Fibroblast of skin of left biceps (primary cell): Measurements from ENCODE around the gene TLX1.
"Not testable (repeated sequence)": the region's sequence is repeated elsewhere in the genome, so short reads cannot be mapped to it uniquely, and the experiment has no call there.

Experiments used
- DNase-seq, 2 experiments: peaks; one replicate each; pipeline ENCODE4 v3.0.0-alpha.2; 2013; ENCODE audit warnings: low read depth in 2 of 2

TLX1 gene

DNA sequence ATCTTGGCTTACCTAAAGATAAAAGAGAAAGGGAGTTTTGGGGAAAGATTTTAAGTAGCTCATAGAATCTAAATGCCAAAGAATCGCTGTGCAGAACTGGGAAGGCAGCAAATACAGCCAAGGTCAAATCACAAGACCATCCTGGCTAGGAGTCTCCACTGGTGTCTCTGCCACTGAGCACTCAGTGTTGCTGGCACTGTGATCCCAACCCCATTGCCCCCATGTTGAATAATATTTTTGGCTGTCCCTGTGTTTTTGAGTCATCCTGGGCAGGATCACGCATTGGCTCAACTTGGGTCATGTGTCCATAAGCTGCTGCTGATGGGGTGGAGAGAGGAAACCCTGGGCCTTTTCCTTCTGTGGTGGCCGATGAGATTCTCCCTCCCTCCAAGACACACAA, 21.2 kb downstream of the TLX1 start:
- DNase-seq: no peak

DNA sequence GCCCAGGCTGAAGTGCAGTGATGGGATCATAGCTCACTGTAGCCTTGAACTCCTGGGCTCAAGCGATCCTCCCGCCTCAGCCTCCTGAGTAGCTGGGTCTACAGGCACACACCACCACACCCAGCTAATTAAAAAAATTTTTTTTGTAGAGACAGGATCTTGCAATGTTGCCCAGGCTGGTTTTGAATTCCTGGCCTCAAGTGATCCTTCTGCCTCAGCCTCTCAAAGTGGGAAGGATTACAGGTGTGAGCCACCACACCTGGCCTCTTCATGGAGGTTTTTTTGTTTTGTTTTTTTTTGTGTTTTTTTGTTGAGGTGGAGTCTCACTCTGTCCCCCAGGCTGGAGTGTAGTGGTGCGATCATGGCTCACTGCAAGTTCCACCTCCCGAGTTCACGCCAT, 23.4 kb downstream of the TLX1 start:
- not testable (repeated sequence) for DNase-seq

DNA sequence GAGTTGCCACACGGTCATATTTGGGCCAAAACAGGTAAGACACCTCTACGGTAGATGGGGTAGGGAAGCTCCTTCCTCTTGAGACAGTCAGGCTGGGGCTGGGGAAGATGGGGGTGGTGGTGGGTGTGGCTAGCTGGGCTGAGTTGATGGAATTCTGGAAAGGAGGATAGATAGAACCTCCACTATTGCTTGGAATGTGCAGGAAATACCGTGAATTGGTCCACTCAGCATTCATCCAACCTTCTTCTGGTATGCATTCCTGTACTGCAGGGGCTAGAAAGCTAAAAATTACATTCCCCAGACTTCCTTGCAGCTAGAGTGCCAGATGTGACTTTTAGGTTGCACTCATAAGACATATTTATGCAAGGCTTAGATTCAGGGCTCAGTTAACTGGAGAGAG, 24.8 kb downstream of the TLX1 start:
- no peak for DNase-seq

DNA sequence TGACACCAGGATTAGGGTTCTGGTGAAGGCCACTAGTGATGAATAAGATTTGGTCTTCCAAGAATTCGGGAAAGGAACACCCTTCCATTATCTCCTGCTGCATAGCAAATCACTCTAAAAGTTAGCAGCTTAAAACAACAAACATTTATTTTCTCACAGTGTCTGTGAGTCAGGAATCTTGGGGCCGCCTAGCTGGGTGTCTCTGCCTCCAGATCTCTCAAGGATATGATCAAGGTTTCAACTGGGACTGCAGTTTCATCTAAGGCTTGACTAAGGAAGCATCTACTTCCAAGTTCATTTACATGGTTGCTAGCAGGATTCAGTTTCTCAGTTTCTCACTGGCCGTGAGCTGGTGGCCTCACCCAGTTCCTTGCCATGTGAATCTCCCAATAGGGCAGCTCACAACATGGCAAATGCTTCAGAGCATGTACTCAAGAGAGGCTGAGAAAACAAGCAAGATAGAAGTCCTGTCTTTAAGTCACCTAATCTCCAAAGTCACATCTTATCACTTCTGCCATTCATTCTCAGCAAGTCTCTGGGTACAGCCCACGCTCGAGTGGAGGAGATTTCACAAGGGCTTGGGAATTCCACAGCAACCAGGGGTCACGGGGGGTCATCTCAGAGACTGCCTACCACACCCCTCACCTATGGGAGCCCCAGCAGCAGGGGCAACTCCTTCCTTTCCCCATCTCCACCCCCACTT, 26.8 kb downstream of the TLX1 start:
- no peak for DNase-seq

GRCh38 chr10:101158459-101159058, 27.5 kb downstream of the TLX1 start:
- DNase-seq: no peak

GRCh38 chr10:101161494-101162299, 30.6 kb downstream of the TLX1 start:
- peak; percentile 20 to 22 for DNase-seq

DNA sequence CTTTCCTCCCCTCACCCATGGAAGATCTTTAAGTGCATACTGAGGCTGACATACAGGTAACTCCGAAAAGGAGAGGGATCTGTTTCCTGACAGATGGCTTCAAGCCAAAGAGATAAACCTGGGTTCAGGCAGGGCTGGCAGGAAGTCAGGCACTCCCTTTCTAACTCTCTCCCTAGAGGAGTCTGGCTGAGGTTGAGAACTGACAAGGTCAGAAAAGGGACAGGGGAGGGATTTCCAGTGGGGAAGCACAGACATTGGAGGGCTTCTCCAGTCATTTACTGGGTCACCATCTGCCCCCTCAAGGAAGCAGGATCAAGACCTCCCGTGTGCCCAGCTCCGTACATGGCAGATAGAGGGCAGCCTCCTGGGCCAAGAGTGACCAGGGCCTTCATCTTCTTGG, 31.6 kb downstream of the TLX1 start:
- no peak for DNase-seq

DNA sequence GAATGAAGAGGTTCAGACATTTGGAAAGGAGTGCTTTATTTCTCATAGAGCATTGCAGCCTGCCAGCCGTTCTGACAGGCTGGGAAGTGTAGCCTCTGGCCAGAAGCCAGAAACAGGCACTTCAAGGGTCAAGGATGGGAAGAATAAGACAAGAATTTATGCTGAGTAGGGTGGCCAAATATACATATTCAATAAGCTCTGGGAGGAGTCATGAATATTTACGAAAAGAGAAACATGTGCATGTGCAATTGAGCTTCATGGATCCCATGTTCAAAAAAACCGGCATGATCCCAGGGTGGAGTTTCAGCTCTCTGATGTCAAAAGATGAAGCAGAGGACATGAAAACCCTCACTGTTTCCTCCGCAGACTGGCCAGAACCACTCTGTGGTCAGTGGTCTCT, 32.9 kb downstream of the TLX1 start:
- DNase-seq: no peak

DNA sequence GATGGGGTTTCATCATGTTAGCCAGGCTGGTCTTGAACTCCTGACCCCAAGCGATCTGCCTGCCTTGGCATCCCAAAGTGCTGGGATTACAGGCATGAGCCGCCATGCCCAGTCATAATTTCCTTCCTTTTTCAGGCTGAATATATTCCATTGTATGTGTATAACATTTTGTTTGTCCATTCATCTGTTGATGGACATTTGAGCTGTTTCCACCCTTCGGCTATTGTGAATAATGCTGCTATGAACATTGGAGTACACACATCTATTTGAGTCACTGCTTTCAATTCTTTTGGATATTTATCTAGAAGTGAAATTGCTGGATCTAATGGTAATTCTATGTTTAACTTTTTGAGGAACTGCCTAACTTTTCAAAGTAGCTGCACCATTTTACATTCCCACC, 34.6 kb downstream of the TLX1 start:
- no peak for DNase-seq

GRCh38 chr10:101166430-101166829, 35.3 kb downstream of the TLX1 start:
- DNase-seq: no peak

DNA sequence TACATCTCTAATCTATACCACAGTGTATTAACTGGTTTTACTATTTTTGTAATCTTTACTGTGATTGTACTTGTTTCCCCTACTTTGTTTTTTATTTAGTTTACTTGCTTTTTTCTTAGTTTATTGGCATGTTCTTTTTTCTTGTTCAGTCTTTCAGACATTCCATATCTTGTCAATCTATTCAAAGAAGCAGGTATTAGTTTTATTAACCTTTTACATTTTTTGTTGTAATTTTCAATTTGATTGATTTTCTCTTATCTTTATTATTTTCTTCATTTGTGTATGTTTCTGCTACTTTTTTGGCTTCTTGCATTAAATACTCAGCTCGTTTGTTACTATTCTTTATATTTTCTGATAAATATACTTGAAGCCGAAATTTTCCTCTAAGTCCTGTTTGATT, 41.6 kb downstream of the TLX1 start:
- DNase-seq: no peak

DNA sequence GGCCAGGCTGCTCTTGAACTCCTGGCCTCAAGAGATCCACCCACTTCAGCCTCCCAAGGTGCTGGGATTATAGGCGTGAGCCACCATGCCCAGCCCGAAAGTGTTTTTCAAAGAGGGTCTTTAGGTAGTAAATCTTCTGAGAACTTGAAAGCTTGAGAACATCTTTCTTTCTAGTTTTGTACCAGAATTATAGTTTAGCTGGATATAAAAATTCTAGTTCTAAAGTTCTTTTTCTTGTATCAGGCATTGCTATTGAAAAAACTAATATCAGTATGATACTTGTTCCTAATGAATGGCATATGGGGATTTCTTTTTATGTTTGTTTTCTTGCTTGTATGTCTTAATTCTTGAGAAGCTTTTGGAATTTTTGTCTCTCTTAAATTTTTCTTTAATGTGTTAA, 43.2 kb downstream of the TLX1 start:
- DNase-seq: no peak

DNA sequence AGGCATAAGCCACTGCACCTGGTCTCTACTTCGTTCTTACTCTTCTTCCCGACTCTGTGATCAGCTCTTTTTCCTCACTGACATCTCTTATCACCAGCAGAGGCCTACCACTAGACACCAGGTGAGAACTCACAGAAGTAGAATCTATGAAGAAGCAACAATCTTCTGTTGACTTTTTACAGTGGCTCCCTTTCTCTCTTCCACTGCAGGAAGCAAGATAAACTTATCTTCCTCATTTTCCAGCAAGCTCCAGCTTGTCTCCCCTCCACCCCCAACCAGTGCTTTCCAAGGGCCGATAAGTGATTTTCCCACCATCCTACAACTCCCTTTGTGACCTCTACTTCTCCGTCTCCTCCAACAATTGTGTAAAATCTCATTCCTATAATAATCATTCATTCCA, 45.5 kb downstream of the TLX1 start:
- no peak for DNase-seq

DNA sequence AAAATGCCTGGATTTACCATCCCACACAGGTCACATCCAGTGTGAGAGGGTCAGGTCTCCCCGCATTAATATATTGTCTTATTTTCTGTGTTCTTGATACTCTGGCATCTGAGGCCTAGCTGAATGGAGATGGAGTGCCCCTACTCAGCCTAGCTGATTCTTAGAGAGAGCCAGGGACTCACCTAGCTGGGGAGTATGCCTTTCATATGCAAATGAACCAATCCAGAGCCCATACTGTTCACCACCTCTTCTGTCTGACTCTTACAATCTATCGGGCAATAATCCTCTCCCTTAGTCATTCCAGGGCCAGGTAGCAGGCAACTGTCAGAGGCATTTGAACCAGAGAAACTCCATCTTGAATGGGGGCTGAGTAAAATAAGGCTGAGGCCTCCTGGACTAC, 51.8 kb downstream of the TLX1 start:
- DNase-seq: no peak

- DNase-seq: no peak
These were observed 52.5 kb downstream of the TLX1 start for GRCh38 chr10:101183458-101184183.
